Liver (tissue), 9 donors: ENCODE data around the gene ERGIC3. TPM values are rescaled to one million over a fixed set of nuclear protein-coding genes. Genes with fewer than 3 reads are reported as not detected.

Experiments
- DNase-seq: peaks from one replicate; pipeline ENCODE4 v3.0.0-alpha.2; 2017; ENCODE audit warnings: low spot score
- H3K27ac ChIP-seq, 2 donors: one replicate each; pipeline ENCODE4 v1.7.0; 2013; ENCODE audit warnings: inconsistent platforms in 2 of 2, low read length in 2 of 2, control low read depth in 1 of 2, low read depth in 1 of 2, mild to moderate bottlenecking in 1 of 2
- H3K27me3 ChIP-seq, 4 donors: one replicate each; pipeline versions ENCODE4 v1.6.1 to v1.7.0; 2013; ENCODE audit warnings: low read length in 3 of 4, inconsistent platforms in 1 of 4, mild to moderate bottlenecking in 1 of 4, moderate library complexity in 1 of 4; ENCODE audit not compliant: control insufficient read depth in 4 of 4, insufficient read depth in 4 of 4
- H3K36me3 ChIP-seq, 4 donors: one replicate each; pipeline versions ENCODE4 v1.6.1 to v1.7.0; 2013; ENCODE audit warnings: low read length in 3 of 4, mild to moderate bottlenecking in 3 of 4, low read depth in 1 of 4, moderate library complexity in 1 of 4; ENCODE audit not compliant: control insufficient read depth in 4 of 4, insufficient read depth in 3 of 4
- H3K4me1 ChIP-seq, 4 donors: one replicate each; pipeline versions ENCODE4 v1.6.1 to v1.7.0; 2013; ENCODE audit warnings: low read length in 3 of 4, mild to moderate bottlenecking in 3 of 4, moderate library complexity in 1 of 4; ENCODE audit not compliant: control insufficient read depth in 4 of 4, insufficient read depth in 4 of 4
- H3K4me3 ChIP-seq, 3 donors: one replicate each; pipeline versions ENCODE4 v1.6.1 to v1.7.0; 2013; ENCODE audit warnings: low read length in 3 of 3, control low read depth in 1 of 3, low read depth in 1 of 3, mild to moderate bottlenecking in 1 of 3
- H3K9ac ChIP-seq, 2 donors: one replicate each; pipeline ENCODE4 v1.7.0; 2013; ENCODE audit warnings: low read length in 2 of 2, mild to moderate bottlenecking in 2 of 2, moderate library complexity in 2 of 2, control low read depth in 1 of 2, low read depth in 1 of 2
- H3K9me3 ChIP-seq, 4 donors: one replicate each; pipeline versions ENCODE4 v1.6.1 to v1.7.0; 2013; ENCODE audit warnings: low read length in 3 of 4; ENCODE audit not compliant: control insufficient read depth in 4 of 4
- ATF3 ChIP-seq: IDR thresholded peaks from 2 replicates; pipeline ENCODE4 v1.6.1; 2016; ENCODE audit warnings: antibody characterized with exemption
- EGR1 ChIP-seq, 2 donors: IDR thresholded peaks; 2 replicates each; pipeline ENCODE4 v1.6.1; 2016 to 2018; ENCODE audit warnings: antibody characterized with exemption in 2 of 2, low read depth in 2 of 2
- FOXA1 ChIP-seq: IDR thresholded peaks from 2 replicates; pipeline ENCODE4 v1.6.1; 2016; ENCODE audit warnings: antibody characterized with exemption
- FOXA2 ChIP-seq: IDR thresholded peaks from 2 replicates; pipeline ENCODE4 v1.6.1; 2016; ENCODE audit warnings: antibody characterized with exemption
- GABPA ChIP-seq, 2 donors: IDR thresholded peaks in 1 of 2; conservative IDR thresholded peaks in 1 of 2; 2 replicates each; pipeline ENCODE4 v1.6.1; 2016; ENCODE audit warnings: antibody characterized with exemption in 2 of 2, mild to moderate bottlenecking in 1 of 2, moderate library complexity in 1 of 2
- HNF4A ChIP-seq, 2 donors: conservative IDR thresholded peaks; 2 replicates each; pipeline ENCODE4 v1.6.1; 2016; ENCODE audit warnings: antibody characterized with exemption in 2 of 2, mild to moderate bottlenecking in 2 of 2
- HNF4G ChIP-seq: IDR thresholded peaks from 2 replicates; pipeline ENCODE4 v1.6.1; 2016; ENCODE audit warnings: antibody characterized with exemption
- JUND ChIP-seq, 2 donors: IDR thresholded peaks; 2 replicates each; pipeline ENCODE4 v1.6.1; 2016; ENCODE audit warnings: antibody characterized with exemption in 2 of 2
- MAX ChIP-seq: IDR thresholded peaks from 2 replicates; pipeline ENCODE4 v1.6.1; 2016; ENCODE audit warnings: antibody characterized with exemption
- NR2F2 ChIP-seq: IDR thresholded peaks from 2 replicates; pipeline ENCODE4 v1.6.1; 2016; ENCODE audit warnings: antibody characterized with exemption
- RAD21 ChIP-seq, 2 donors: IDR thresholded peaks; 2 replicates each; pipeline ENCODE4 v1.6.1; 2016; ENCODE audit warnings: antibody characterized with exemption in 2 of 2, mild to moderate bottlenecking in 2 of 2
- RXRA ChIP-seq, 2 donors: IDR thresholded peaks; 2 replicates each; pipeline ENCODE4 v1.6.1; 2017 to 2018; ENCODE audit warnings: antibody characterized with exemption in 2 of 2, mild to moderate bottlenecking in 1 of 2
- SP1 ChIP-seq: IDR thresholded peaks from 2 replicates; pipeline ENCODE4 v1.6.1; 2018; ENCODE audit warnings: antibody characterized with exemption, mild to moderate bottlenecking
- TAF1 ChIP-seq: conservative IDR thresholded peaks from 2 replicates; pipeline ENCODE4 v1.6.1; 2016; ENCODE audit warnings: antibody characterized with exemption, mild to moderate bottlenecking
- YY1 ChIP-seq: IDR thresholded peaks from 2 replicates; pipeline ENCODE4 v1.6.1; 2016; ENCODE audit warnings: antibody characterized with exemption, mild to moderate bottlenecking
- ZBTB33 ChIP-seq: IDR thresholded peaks from 2 replicates; pipeline ENCODE4 v1.6.1; 2016; ENCODE audit warnings: antibody characterized with exemption
- WGBS: extraction: QIAGEN DNeasy Blood & Tissue Kit; methylation state at CpG from one replicate; pipeline ENCODE4 v1.1.7; 2013; 5-methylcytosine and 5-hydroxymethylcytosine counted together
- polyA plus RNA-seq, 2 donors: library from polyadenylated mRNA; stranded (reverse) in 1 of 2; unstranded in 1 of 2; fragments of 200-250 nt in 1 of 2; fragments of >200 nt in 1 of 2; fragmentation: Nextera tagmentation in 1 of 2; extraction: Ambion mirVana in 1 of 2; gene quantifications; one replicate each; pipeline versions ENCODE4 v1.2.1 to v1.2.3, GENCODE V29; 2013 to 2015
- total RNA-seq, 2 donors: library from RNA; depleted of rRNA; stranded (reverse); fragments of >200 nt; gene quantifications; one replicate each; pipeline ENCODE4 v1.2.3, GENCODE V29; 2014
- TF ChIP-seq, protein P1 (sequence below): fragments of 150-350 bp; IDR thresholded peaks from 2 replicates; pipeline ENCODE4 v1.5.1; 2017; ENCODE audit warnings: improper control_type of control experiment, low read depth, low read length; ENCODE audit not compliant: missing input control
- TF ChIP-seq, protein P2 (sequence below): IDR thresholded peaks from 2 replicates; pipeline ENCODE4 v1.6.1; 2016; ENCODE audit warnings: antibody characterized with exemption, mild to moderate bottlenecking
- donor health status: healthy.
- donor health status: healthy.
- donor health status: healthy.
- donor health status: healthy.
- donor health status: healthy.

The ERGIC3 gene
- total and polyA plus RNA-seq, 4 donors = 110 to 167 (median 120) TPM

GRCh38 chr20:35586751-35587425 lies 45.0 kb downstream of the ERGIC3 start:
- 94% methylated on average over 6 of the region's 6 CpGs for WGBS
- no peaks in the 10 kb centered on the region for H3K36me3 ChIP-seq
- no peak overlapping the region for H3K4me3 ChIP-seq
- no peak for TF ChIP-seq HNF4G
- TF ChIP-seq, protein P1, sequence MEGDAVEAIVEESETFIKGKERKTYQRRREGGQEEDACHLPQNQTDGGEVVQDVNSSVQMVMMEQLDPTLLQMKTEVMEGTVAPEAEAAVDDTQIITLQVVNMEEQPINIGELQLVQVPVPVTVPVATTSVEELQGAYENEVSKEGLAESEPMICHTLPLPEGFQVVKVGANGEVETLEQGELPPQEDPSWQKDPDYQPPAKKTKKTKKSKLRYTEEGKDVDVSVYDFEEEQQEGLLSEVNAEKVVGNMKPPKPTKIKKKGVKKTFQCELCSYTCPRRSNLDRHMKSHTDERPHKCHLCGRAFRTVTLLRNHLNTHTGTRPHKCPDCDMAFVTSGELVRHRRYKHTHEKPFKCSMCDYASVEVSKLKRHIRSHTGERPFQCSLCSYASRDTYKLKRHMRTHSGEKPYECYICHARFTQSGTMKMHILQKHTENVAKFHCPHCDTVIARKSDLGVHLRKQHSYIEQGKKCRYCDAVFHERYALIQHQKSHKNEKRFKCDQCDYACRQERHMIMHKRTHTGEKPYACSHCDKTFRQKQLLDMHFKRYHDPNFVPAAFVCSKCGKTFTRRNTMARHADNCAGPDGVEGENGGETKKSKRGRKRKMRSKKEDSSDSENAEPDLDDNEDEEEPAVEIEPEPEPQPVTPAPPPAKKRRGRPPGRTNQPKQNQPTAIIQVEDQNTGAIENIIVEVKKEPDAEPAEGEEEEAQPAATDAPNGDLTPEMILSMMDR = no peak
- TF ChIP-seq FOXA1 = no peak
- TF ChIP-seq NR2F2 = no peak
- no peak for TF ChIP-seq MAX
- TF ChIP-seq GABPA (IDR thresholded peaks at IDR 0.05 in 1 of 2, conservative IDR thresholded peaks at IDR 0.05 in 1 of 2) = no peak
- no peak for TF ChIP-seq ATF3
- TF ChIP-seq HNF4A (conservative IDR thresholded peaks at IDR 0.05) = no peak
- no peak for TF ChIP-seq RAD21 (IDR thresholded peaks at IDR 0.05)
- TF ChIP-seq ZBTB33 = no peak
- TF ChIP-seq YY1 = no peak
- TF ChIP-seq TAF1 = no peak
- no peak for TF ChIP-seq EGR1 (IDR thresholded peaks at IDR 0.05; ENCODE audit: low read depth in 2 of 2)
- TF ChIP-seq SP1 = no peak
- TF ChIP-seq JUND (IDR thresholded peaks at IDR 0.05) = no peak
- TF ChIP-seq RXRA (IDR thresholded peaks at IDR 0.05) = no peak
- no peak for TF ChIP-seq FOXA2
- TF ChIP-seq, protein P2, sequence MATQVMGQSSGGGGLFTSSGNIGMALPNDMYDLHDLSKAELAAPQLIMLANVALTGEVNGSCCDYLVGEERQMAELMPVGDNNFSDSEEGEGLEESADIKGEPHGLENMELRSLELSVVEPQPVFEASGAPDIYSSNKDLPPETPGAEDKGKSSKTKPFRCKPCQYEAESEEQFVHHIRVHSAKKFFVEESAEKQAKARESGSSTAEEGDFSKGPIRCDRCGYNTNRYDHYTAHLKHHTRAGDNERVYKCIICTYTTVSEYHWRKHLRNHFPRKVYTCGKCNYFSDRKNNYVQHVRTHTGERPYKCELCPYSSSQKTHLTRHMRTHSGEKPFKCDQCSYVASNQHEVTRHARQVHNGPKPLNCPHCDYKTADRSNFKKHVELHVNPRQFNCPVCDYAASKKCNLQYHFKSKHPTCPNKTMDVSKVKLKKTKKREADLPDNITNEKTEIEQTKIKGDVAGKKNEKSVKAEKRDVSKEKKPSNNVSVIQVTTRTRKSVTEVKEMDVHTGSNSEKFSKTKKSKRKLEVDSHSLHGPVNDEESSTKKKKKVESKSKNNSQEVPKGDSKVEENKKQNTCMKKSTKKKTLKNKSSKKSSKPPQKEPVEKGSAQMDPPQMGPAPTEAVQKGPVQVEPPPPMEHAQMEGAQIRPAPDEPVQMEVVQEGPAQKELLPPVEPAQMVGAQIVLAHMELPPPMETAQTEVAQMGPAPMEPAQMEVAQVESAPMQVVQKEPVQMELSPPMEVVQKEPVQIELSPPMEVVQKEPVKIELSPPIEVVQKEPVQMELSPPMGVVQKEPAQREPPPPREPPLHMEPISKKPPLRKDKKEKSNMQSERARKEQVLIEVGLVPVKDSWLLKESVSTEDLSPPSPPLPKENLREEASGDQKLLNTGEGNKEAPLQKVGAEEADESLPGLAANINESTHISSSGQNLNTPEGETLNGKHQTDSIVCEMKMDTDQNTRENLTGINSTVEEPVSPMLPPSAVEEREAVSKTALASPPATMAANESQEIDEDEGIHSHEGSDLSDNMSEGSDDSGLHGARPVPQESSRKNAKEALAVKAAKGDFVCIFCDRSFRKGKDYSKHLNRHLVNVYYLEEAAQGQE = no peak
- no peak overlapping the region for H3K9ac ChIP-seq
- no peaks in the 10 kb centered on the region for H3K4me1 ChIP-seq
- no peak overlapping the region for H3K27ac ChIP-seq
- DNase-seq = no peak
- H3K27me3 ChIP-seq = no peaks in the 10 kb centered on the region
- H3K9me3 ChIP-seq = peaks cover 0 to 2% (median 0%) of the 10 kb centered on the region in 4 donors
